ENCODE results near the gene DNAH11.
A peak's percentile ranks its signal among the peaks of the same experiment; 100 is the strongest.

- TF ChIP-seq, protein P1, sequence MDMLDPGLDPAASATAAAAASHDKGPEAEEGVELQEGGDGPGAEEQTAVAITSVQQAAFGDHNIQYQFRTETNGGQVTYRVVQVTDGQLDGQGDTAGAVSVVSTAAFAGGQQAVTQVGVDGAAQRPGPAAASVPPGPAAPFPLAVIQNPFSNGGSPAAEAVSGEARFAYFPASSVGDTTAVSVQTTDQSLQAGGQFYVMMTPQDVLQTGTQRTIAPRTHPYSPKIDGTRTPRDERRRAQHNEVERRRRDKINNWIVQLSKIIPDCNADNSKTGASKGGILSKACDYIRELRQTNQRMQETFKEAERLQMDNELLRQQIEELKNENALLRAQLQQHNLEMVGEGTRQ (IDR thresholded peaks at IDR 0.05; ENCODE audit: low read length) = no peak
- TF ChIP-seq TAF1 (IDR thresholded peaks at IDR 0.05; ENCODE audit: low read depth, low read length) (no peak), EZH2 (IDR thresholded peaks at IDR 0.05; ENCODE audit: low read depth, low read length, severe bottlenecking) (no peak), TBP (IDR thresholded peaks at IDR 0.05; ENCODE audit: low read depth, low read length) (no peak), POLR2AphosphoS5 (IDR thresholded peaks at IDR 0.05; ENCODE audit: low read depth, low read length) (no peak), POLR2A (IDR thresholded peaks at IDR 0.05; ENCODE audit: control extremely low read depth in 1 of 2, low read depth in 2 of 2, low read length in 2 of 2) (no peak)
- TF ChIP-seq, protein P2, sequence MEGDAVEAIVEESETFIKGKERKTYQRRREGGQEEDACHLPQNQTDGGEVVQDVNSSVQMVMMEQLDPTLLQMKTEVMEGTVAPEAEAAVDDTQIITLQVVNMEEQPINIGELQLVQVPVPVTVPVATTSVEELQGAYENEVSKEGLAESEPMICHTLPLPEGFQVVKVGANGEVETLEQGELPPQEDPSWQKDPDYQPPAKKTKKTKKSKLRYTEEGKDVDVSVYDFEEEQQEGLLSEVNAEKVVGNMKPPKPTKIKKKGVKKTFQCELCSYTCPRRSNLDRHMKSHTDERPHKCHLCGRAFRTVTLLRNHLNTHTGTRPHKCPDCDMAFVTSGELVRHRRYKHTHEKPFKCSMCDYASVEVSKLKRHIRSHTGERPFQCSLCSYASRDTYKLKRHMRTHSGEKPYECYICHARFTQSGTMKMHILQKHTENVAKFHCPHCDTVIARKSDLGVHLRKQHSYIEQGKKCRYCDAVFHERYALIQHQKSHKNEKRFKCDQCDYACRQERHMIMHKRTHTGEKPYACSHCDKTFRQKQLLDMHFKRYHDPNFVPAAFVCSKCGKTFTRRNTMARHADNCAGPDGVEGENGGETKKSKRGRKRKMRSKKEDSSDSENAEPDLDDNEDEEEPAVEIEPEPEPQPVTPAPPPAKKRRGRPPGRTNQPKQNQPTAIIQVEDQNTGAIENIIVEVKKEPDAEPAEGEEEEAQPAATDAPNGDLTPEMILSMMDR (IDR thresholded peaks at IDR 0.05; ENCODE audit: control extremely low read depth in 1 of 3, insufficient read depth in 1 of 3, low read depth in 1 of 3, low read length in 3 of 3) = peak in 1 of 3 experiments; percentile 31; a peak in 2 of 4 replicates
Observed at GRCh38 chr7:21722371-21722770, 179.5 kb downstream of the DNAH11 start.
